Amniotic epithelial cell (primary cell): ENCODE measurements around the gene SLC1A4.
"Not testable (repeated sequence)": the region's sequence is repeated elsewhere in the genome, so short reads cannot be mapped to it uniquely, and the experiment has no call there.

ENCODE experiments used
- DNase-seq: peaks from one replicate; pipeline ENCODE4 v3.0.0-alpha.2; 2010; ENCODE audit warnings: low read depth

The SLC1A4 gene

GRCh38 chr2:65026704-65027464, 37.7 kb downstream of the SLC1A4 start:
- DNase-seq, result no peak

GRCh38 chr2:65027616-65028244, 38.5 kb downstream of the SLC1A4 start:
- peak; percentile 11 for DNase-seq

- no peak for DNase-seq
Observed at GRCh38 chr2:65030476-65031332, 41.5 kb downstream of the SLC1A4 start.

- no peak for DNase-seq
Observed at GRCh38 chr2:65031341-65032018, 42.3 kb downstream of the SLC1A4 start.

GRCh38 chr2:65032019-65032975, 43.1 kb downstream of the SLC1A4 start:
- no peak for DNase-seq

- DNase-seq, result no peak
Observed at GRCh38 chr2:65033178-65033577, 44.0 kb downstream of the SLC1A4 start.

GRCh38 chr2:65033667-65034066, 44.5 kb downstream of the SLC1A4 start:
- DNase-seq, result not testable (repeated sequence)

- DNase-seq, result no peak
Observed at GRCh38 chr2:65035351-65035943, 46.2 kb downstream of the SLC1A4 start.

- no peak for DNase-seq
Observed at GRCh38 chr2:65037178-65037577, 48.0 kb downstream of the SLC1A4 start.

GRCh38 chr2:65039640-65040039, 50.4 kb downstream of the SLC1A4 start:
- no peak for DNase-seq

- DNase-seq, result peak; percentile 81
Observed at GRCh38 chr2:65040400-65041261, 51.4 kb downstream of the SLC1A4 start.

- no peak for DNase-seq
Observed at GRCh38 chr2:65043001-65043400, 53.8 kb downstream of the SLC1A4 start.

- DNase-seq, result no peak
Observed at GRCh38 chr2:65044097-65044735, 55.0 kb downstream of the SLC1A4 start.

- DNase-seq, result peak; percentile 74
Observed at GRCh38 chr2:65045651-65046050, 56.5 kb downstream of the SLC1A4 start.

- no peak for DNase-seq
Observed at GRCh38 chr2:65046633-65047407, 57.6 kb downstream of the SLC1A4 start.

- no peak for DNase-seq
Observed at GRCh38 chr2:65049010-65049639, 59.9 kb downstream of the SLC1A4 start.

GRCh38 chr2:65050931-65051330, 61.7 kb downstream of the SLC1A4 start:
- DNase-seq, result no peak

- no peak for DNase-seq
Observed at GRCh38 chr2:65053199-65053598, 64.0 kb downstream of the SLC1A4 start.
